HG02938 (cell line): ENCODE data around the gene BST1.

Experiments
- ATAC-seq: cut with Tn5 transposase; IDR thresholded peaks from one replicate; pipeline ENCODE4 v1.9.1; 2021; ENCODE audit warnings: mild to moderate bottlenecking, moderate library complexity; ENCODE audit not compliant: unreplicated experiment

The BST1 gene

GRCh38 chr4:15675356-15675755 is 27.5 kb upstream of the BST1 start:
- ATAC-seq: no peak

DNA sequence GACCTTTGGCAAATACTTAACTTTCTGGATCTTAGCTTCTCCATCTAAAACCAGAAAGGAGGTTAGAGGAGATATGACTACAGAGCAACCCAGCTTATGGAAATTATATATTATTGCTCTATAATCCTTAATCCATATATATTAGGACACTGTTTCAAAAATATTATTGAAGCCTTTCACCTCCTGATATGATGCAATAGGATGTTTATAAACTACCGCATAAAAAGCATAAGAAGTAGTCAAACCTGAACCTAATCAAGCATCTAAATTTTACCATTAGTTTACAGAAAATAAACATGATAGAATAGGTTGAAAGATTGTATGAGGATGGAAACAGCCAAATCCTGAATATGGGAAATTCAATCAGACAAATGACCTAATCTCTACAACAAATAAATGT is 26.8 kb upstream of the BST1 start:
- ATAC-seq: no peak

GRCh38 chr4:15676899-15677298 is 26.0 kb upstream of the BST1 start:
- ATAC-seq: no peak

DNA sequence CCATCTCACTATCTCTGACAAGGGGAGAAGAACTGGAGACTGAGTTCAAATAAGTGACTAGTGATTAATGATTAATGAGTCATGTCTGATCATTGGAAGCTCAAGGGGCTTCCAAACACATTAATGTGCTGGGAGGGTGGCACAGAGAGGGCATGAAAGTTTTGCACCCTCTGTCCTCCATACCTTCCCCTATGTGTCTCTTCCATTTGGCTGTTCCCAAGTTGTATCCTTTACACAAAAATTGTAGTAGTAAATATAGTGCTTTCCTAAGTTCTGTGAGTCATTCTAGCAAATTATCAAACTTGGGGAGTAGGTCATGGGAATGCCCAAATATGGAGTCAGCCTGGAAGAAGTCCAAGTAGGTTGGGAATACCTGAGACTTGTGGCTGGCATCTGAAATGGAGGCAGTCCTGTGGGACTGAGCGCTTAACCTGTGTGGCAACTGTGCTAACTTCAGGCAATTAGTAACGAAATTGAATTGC is 25.3 kb upstream of the BST1 start:
- no peak for ATAC-seq

DNA sequence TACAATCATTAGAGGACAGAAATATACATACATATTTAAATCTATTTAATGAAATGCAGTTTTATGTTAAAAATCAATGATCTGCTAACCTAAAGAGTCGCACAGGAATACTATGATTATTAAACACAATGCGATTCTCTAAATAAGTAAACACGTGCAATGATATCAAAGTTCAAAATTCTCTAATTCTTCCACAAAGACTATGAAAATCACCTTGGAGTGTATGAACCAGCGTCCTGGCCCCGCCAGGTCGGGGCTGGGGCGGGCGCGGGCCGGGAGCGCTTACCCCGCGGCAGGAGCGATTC is 21.8 kb upstream of the BST1 start:
- no peak for ATAC-seq

DNA sequence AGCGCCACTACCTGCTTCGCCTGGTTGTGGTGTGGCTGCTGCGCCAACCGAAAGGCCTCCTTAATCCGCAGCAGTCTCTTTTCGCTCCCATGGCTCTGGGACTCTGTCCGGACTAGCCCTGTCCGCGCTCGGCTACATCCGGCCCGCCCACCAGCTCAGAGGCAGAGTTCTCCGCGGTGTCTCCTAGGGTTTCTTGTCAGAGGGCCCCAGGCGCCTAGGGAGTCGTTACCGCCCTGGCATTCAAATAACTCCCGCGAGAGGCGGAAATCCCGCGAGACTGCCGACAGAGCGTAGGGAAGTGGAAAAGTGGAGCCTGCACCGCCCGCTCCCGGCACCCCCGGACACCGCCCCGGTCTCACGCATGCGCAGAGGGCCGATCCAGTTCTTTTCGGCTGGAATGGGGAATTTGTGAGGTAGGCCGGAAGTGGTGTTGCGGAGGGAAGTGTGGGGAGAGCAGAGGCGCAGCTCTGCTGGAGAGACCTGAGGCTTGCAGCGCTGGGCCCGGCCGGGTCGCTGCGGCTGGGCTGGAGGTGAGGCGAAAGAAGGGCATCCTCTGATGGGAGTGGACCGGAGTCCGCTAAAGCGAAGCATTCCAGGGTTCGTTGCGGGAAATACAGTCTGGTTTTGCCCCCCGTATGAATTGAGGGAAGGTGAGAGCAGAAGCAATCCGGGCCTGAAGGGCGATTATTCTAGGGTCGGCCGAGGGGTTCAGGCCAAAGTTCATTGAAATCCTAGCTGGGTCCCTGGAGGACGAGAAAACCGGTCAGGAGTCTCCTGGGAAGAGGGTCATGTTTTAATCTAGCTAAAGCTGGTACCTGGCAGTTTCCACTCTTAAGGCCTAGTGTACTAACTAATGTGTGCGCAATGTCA is 21.3 kb upstream of the BST1 start, which contains the start of gene FAM200B:
FAM200B (plus strand) TSS at position 456 of the 870 bp plus-strand sequence. CDS start 5,151 bp downstream, outside the sequence.
- ATAC-seq: peak; percentile 88

- peak; percentile 3 for ATAC-seq
Measured at GRCh38 chr4:15682242-15683142, 20.4 kb upstream of the BST1 start.

GRCh38 chr4:15683143-15683495 is 19.7 kb upstream of the BST1 start:
- no peak for ATAC-seq

GRCh38 chr4:15684498-15684897 is 18.4 kb upstream of the BST1 start:
- no peak for ATAC-seq

- ATAC-seq: no peak
Measured at GRCh38 chr4:15688051-15688450, 14.8 kb upstream of the BST1 start.

DNA sequence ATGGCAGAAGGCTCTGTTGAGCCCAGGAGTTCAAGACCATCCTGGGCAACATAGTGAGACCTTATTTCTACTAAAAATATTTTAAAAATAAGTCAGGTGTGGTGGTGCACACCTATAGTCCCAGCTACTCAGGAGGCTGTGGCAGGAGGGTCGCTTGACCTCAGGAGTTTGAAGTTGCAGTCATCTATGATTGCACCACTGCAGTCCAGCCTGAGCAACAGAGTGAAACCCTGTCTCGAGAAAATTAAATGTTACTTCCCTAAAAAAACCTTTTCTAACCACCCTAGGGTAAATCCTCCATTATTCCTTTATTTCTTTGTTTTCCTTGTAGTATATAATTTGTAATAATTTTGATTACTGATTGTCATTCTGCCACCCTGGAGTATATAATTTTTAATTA is 13.3 kb upstream of the BST1 start:
- no peak for ATAC-seq

DNA sequence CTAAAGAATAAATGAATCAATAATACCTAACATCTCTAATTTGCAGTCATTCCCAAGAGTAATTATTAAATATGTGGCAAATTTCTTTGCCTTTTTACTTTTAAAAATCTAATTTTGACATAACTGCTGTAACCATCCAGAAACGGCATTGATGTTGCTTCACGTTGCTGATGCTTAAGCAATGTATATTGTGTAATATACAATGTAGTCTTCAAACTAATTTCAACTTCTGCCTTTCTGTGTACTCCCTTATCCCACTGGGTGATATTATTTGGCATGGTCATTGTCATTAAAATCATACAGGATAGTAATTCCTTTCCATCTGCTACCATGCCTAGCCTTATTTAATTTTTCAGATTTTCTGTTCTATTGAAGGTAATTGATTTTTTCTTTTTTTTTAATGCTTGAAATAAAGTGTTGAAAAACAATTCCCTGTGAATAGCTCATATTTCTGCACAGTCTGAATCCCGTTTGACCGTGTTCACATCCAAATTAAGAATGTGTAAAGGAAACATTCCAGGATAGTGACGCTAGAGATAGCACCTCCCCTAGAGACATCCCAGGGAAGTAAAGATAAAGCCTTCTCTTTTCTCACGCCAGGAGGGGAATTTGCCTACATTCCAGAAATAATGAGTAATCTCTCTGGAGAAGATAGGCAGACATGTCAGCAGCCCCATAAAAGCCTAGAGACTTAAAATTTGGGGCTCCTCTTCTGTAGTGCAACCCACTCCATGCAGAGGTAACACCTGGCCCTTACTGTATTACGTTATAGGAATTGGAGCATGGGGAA is 12.7 kb upstream of the BST1 start:
- ATAC-seq: no peak

DNA sequence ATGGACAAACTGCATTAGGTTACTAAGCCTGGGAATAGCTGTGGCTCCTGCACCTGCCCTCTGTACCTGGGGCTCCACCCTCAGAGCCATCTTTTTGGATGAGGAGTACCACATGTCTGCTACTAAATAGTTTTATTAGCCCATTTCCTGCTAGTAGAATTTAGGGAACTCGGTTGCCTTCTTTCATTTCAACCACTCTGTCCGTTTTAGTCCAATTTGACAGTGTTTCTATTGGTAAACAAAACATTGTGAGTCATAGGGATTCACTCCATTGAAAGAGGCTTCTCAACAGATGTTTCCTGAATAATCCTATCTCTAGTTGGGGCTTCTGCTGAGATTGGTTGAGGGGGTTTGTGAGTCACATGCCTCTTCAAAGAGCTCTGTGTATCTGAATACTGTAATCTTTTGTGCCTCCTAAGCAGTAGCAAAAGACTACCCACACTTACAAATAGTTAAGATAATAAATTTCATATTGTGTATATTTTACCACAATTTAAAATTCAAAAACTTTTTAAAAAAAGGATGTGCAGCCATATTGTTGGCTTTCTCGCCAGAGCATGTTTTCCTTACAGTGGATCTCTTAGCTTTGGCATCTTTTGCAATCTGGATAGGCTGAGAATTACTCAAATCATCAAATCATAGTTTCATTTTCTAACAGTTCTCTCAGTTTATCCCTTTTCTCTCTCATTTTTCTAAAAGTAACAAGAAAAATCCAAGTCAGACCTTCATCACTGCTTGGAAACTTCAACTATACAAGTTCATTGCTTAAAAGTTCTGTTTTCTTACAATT is 11.3 kb upstream of the BST1 start:
- ATAC-seq: no peak

GRCh38 chr4:15692602-15693001 is 10.3 kb upstream of the BST1 start:
- ATAC-seq: no peak

DNA sequence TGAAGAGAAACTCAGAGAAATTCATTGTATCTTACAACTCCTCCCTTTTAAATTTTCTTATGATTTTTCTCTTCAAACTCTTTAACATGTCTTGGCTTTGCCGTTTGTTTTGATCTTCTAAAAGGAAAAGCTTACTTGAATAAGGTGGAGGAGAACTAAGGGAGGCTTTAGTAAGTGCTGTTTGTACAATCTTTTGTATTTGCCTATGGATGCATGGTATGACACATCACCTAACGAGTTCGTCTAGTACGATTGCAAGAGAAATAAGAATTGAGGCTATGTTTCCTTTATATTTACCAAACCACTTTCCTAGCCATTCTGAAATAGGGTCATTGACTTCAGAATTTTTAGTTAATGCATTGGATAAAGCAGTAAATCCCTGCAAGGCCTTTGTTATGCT is 8.4 kb upstream of the BST1 start:
- no peak for ATAC-seq

GRCh38 chr4:15695240-15695699 is 7.6 kb upstream of the BST1 start:
- no peak for ATAC-seq

- ATAC-seq: no peak
Measured at GRCh38 chr4:15695729-15696128, 7.1 kb upstream of the BST1 start.

DNA sequence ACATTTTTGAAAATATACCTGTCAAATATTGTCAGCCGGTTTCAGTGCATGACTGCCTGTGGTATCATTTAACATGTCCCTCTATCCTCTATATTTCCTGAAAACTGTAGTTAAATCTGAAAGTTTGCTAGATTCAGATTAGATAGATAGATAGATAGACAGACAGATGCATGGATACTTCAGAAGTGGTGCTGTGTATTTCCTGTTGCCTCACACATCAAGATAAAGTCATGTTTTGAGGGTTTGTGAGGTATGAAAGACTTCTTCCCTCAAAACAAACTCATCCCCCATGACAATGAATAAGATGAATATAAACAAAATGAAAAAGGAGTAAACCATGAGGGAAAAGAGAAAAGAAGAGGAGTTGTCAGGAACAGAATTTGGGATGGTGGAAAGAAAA is 6.0 kb upstream of the BST1 start:
- no peak for ATAC-seq

DNA sequence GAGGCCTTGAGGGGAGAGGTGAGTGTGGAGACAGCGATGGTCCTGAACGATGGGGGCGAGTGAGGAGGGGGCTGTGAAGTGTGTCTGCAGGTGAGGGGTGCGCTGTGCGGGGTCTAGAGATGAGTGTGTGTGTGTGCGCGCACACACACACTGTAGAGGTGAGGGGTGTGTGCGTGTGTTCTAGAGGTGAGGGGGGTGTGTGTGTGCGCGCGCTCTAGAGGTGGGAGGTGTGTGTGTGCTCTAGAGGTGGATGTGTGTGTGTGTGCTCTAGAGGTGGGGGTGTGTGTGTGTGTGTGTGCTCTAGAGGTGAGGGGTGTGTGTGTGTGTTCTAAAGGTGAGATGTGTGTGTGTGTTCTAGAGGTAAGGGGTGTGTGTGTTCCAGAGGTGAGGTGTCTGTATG is 574 bp downstream of the BST1 start:
- no peak for ATAC-seq

DNA sequence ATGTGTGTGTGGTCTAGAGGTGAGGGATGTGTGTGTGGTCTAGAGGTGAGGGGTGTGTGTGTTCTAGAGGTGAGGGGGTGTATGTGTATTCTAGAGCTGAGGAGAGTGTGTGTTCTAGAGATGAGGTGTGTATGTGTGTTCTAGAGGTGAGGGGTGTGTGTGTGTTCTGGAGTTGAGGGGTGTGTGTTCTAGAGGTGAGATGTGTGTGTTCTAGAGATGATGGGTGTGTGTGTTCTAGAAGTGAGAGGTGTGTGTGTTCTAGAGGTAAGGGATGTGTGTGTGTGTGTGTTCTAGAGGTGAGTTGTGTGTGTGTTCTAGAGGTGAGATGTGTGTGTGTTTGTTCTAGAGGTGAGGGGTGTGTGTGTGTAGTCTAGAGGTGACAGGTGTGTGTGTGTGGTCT is 1.3 kb downstream of the BST1 start:
- no peak for ATAC-seq
